Choroid plexus epithelial cell (primary cell): Measurements from ENCODE around the gene FILIP1L.

Source experiments
- DNase-seq: peaks from one replicate; pipeline ENCODE4 v3.0.0-alpha.2; 2010; ENCODE audit warnings: low read depth
- H3K4me3 ChIP-seq: 2 replicates; pipeline ENCODE4 v1.5.1; 2011; ENCODE audit warnings: low read depth, mild to moderate bottlenecking, control low read depth, low read length, moderate library complexity
- TF ChIP-seq, protein P1 (sequence below): conservative IDR thresholded peaks from 2 replicates; pipeline ENCODE4 v1.5.1; 2011; ENCODE audit warnings: low read depth, mild to moderate bottlenecking, control low read depth, inconsistent platforms, low read length, moderate library complexity

The FILIP1L gene

GRCh38 chr3:99957151-99957796 lies 157.0 kb downstream of the FILIP1L start:
- no peak for DNase-seq
- H3K4me3 ChIP-seq: no peak overlapping the region

GRCh38 chr3:99955773-99956562 lies 158.3 kb downstream of the FILIP1L start:
- TF ChIP-seq, protein P1, sequence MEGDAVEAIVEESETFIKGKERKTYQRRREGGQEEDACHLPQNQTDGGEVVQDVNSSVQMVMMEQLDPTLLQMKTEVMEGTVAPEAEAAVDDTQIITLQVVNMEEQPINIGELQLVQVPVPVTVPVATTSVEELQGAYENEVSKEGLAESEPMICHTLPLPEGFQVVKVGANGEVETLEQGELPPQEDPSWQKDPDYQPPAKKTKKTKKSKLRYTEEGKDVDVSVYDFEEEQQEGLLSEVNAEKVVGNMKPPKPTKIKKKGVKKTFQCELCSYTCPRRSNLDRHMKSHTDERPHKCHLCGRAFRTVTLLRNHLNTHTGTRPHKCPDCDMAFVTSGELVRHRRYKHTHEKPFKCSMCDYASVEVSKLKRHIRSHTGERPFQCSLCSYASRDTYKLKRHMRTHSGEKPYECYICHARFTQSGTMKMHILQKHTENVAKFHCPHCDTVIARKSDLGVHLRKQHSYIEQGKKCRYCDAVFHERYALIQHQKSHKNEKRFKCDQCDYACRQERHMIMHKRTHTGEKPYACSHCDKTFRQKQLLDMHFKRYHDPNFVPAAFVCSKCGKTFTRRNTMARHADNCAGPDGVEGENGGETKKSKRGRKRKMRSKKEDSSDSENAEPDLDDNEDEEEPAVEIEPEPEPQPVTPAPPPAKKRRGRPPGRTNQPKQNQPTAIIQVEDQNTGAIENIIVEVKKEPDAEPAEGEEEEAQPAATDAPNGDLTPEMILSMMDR: no peak
- H3K4me3 ChIP-seq: no peak overlapping the region
- no peak for DNase-seq

More at GRCh38 chr3:99957151-99957796, 157.0 kb downstream of the FILIP1L start:
- TF ChIP-seq, protein P1: no peak

DNA sequence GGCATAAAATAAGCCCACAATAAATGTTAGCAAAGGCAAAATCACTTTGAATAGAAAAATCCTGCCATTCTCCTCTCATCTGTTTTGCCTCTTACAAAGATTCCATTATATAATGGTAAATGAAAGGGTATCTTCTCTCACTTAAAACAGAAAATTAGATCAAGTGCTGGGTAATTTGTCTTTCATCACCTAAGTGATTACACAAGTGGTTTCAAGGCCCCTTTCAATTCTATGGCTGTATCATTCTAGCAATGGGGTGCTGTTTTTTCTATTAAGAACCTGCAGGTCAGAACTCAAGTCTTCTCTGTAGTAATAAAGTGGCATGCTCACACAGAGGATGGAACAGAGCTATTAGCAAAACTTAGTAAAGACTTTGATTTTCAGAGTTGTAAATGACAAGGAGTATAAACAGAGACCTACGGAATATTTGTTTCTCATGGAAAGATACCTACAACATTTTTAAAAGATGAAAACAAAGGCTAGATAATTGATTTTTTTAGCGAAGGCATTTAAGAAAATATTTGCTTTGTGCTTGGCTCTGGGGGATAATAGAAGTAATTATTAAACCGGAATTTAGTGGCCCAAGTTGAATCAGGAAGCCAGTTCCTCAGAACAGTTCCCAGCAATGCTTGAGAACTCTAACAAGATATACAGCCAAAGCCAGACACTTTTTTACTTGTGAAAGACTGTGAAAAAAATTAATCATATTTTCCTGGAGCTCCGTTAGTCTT lies 159.2 kb downstream of the FILIP1L start:
- DNase-seq: no peak
- TF ChIP-seq, protein P1: no peak
- no peak overlapping the region for H3K4me3 ChIP-seq

- no peak for DNase-seq
- TF ChIP-seq, protein P1: no peak
Measured at GRCh38 chr3:99953596-99953995, 160.7 kb downstream of the FILIP1L start.

GRCh38 chr3:99952306-99952705 lies 162.0 kb downstream of the FILIP1L start:
- TF ChIP-seq, protein P1: no peak
- peak; percentile 42 for DNase-seq
- H3K4me3 ChIP-seq: no peak overlapping the region

More at GRCh38 chr3:99953596-99953995, 160.7 kb downstream of the FILIP1L start:
- H3K4me3 ChIP-seq: no peak overlapping the region

GRCh38 chr3:99951701-99952100 lies 162.6 kb downstream of the FILIP1L start:
- no peak for DNase-seq
- H3K4me3 ChIP-seq: no peak overlapping the region
- TF ChIP-seq, protein P1: no peak
